Measurements from ENCODE around the gene PYGO1.

DNA sequence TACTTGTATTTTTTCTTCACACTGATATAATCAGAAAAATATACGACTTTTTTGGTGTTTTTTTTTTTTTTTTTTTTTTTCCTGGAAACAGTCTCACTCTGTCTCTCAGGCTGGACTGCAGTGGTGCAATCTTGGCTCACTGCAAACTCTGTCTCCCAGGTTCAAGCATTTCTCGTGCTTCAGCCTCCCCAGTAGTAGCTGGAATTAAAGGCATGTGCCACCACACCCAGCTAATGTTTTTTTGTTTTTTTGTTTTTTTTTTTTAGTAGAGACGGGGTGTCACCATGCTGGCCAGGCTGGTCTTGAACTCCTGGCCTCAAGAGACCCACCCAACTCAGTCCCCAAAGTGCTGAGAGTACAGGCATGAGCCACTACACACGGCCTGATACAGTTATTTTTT is 59.3 kb downstream of the PYGO1 start:
- TF ChIP-seq, protein P1, sequence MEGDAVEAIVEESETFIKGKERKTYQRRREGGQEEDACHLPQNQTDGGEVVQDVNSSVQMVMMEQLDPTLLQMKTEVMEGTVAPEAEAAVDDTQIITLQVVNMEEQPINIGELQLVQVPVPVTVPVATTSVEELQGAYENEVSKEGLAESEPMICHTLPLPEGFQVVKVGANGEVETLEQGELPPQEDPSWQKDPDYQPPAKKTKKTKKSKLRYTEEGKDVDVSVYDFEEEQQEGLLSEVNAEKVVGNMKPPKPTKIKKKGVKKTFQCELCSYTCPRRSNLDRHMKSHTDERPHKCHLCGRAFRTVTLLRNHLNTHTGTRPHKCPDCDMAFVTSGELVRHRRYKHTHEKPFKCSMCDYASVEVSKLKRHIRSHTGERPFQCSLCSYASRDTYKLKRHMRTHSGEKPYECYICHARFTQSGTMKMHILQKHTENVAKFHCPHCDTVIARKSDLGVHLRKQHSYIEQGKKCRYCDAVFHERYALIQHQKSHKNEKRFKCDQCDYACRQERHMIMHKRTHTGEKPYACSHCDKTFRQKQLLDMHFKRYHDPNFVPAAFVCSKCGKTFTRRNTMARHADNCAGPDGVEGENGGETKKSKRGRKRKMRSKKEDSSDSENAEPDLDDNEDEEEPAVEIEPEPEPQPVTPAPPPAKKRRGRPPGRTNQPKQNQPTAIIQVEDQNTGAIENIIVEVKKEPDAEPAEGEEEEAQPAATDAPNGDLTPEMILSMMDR (conservative IDR thresholded peaks at IDR 0.05 in 1 of 2, IDR thresholded peaks at IDR 0.05 in 1 of 2; ENCODE audit: extremely low read depth in 1 of 2, insufficient read depth in 1 of 2, low read depth in 1 of 2, low read length in 2 of 2), result no peak
- TF ChIP-seq EZH2 (IDR thresholded peaks at IDR 0.05; ENCODE audit: borderline replicate concordance, low read length), result no peak
